Breast epithelium (tissue), 3 donors: Measurements from ENCODE around the gene EFNA4.

Experiments used
- CTCF ChIP-seq, 3 donors: fragments of 450-650 bp; IDR thresholded peaks; one replicate each; pipeline ENCODE4 v1.5.1; 2016 to 2017; ENCODE audit warnings: antibody characterized with exemption in 3 of 3, mild to moderate bottlenecking in 3 of 3, moderate library complexity in 3 of 3
- POLR2AphosphoS5 ChIP-seq, 3 donors: sonication (generic); formaldehyde crosslinking; IDR thresholded peaks; one replicate each; pipeline ENCODE4 v1.6.1; 2017; ENCODE audit warnings: antibody characterized with exemption in 3 of 3

- TF ChIP-seq CTCF (IDR thresholded peaks at IDR 0.05) (peak in 1 of 3 donors; percentile 38), POLR2AphosphoS5 (IDR thresholded peaks at IDR 0.05) (no peak)
These were observed 10.8 kb upstream of the EFNA4 start for GRCh38 chr1:155052439-155053395.
